ENCODE measurements around the gene SLC9A7.

Gene SLC9A7

GRCh38 chrX:46599051-46599560 lies 159.8 kb downstream of the SLC9A7 start:
- DNase-seq (ENCODE audit: low spot score), result no peak
- Histone ChIP-seq H3K27ac (no peak overlapping the region), H3K4me3 (no peak overlapping the region)
- TF ChIP-seq CTCF (IDR thresholded peaks at IDR 0.05), result no peak

GRCh38 chrX:46597771-46598170 lies 161.1 kb downstream of the SLC9A7 start:
- Histone ChIP-seq H3K4me3 (no peak overlapping the region), H3K27ac (no peak overlapping the region)
- no peak for DNase-seq (ENCODE audit: low spot score)
- no peak for TF ChIP-seq CTCF (IDR thresholded peaks at IDR 0.05)

- Histone ChIP-seq H3K27ac (no peak overlapping the region), H3K4me3 (no peak overlapping the region)
- no peak for TF ChIP-seq CTCF (IDR thresholded peaks at IDR 0.05)
- no peak for DNase-seq (ENCODE audit: low spot score)
Measured at GRCh38 chrX:46597208-46597607, 161.7 kb downstream of the SLC9A7 start.

- no peak for TF ChIP-seq CTCF (IDR thresholded peaks at IDR 0.05)
- no peak for DNase-seq (ENCODE audit: low spot score)
- Histone ChIP-seq H3K27ac (no peak overlapping the region), H3K4me3 (no peak overlapping the region)
Measured at GRCh38 chrX:46595084-46595483, 163.8 kb downstream of the SLC9A7 start.

GRCh38 chrX:46589977-46590723 lies 168.8 kb downstream of the SLC9A7 start:
- DNase-seq (ENCODE audit: low spot score), result no peak
- no peak for TF ChIP-seq CTCF (IDR thresholded peaks at IDR 0.05)
- Histone ChIP-seq H3K4me3 (no peak overlapping the region), H3K27ac (peak overlapping the region in 1 of 2 donors; percentile 64)

GRCh38 chrX:46588263-46588662 lies 170.7 kb downstream of the SLC9A7 start:
- Histone ChIP-seq H3K27ac (peak overlapping the region; percentile 37 to 83), H3K4me3 (peak overlapping the region; percentile 48)
- DNase-seq (ENCODE audit: low spot score), result no peak
- TF ChIP-seq CTCF (IDR thresholded peaks at IDR 0.05), result no peak

GRCh38 chrX:46587753-46588171 lies 171.2 kb downstream of the SLC9A7 start:
- TF ChIP-seq CTCF (IDR thresholded peaks at IDR 0.05), result no peak
- Histone ChIP-seq H3K4me3 (peak overlapping the region; percentile 48), H3K27ac (peak overlapping the region; percentile 37 to 83)
- no peak for DNase-seq (ENCODE audit: low spot score)

All from coronary artery (tissue), 2 donors.